HG03571 (cell line): ENCODE measurements around the gene MYH4.

Experiments
- ATAC-seq: cut with Tn5 transposase; IDR thresholded peaks from one replicate; pipeline ENCODE4 v1.9.1; 2021; ENCODE audit not compliant: unreplicated experiment

The MYH4 gene

DNA sequence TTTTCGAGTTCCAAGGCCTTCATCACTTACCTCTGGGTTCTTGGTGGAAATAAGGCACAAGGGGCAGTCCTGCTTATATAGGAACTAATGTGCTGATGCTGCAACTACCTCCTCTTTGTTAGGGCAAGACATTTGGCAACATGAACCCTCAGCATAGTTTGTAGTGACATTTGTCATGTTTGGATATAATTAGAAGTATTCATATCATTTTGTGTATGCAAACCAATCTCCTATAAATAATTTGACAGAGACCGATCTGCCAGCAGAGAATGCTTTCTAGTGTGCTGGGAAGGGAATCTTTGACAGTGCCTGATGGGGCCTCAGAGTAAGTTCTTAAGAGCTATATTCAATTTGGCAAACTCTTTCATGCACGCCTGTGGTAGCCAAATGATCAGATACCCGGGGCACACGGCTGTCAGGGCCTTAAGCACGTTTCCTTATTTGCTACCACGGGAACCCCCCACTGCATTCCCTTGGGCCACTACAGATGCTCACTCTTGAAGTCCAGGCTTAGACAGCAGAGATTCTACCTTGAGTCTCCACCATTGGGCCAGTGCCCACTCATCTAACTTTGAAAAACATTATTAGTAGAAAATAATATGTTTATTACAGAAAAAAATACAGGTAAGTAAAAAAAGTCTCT, 47.3 kb downstream of the MYH4 start, which contains the start of gene MYH8:
MYH8 (minus strand) TSS at position 51 of the 643 bp plus-strand sequence. CDS start 1,723 bp downstream, outside the sequence.
- ATAC-seq = no peak

DNA sequence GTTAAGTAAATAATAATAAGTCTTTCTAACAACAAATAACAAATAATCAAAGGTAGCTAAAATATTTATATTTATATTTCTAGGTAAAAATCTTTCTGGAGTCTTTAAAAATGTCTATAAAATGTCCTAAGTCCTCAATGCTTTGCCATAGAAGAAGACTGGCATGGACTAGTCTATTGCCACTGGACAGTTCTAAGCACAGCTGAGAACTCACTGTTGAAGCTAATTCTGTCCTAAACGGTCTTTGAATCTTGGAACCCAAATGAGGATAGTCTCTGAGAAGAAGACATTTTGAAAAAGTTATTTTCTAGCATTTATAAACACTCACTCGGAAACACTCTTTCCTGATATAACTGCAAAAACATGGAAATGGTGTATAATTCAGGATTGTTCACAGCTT, 48.1 kb downstream of the MYH4 start:
- no peak for ATAC-seq

DNA sequence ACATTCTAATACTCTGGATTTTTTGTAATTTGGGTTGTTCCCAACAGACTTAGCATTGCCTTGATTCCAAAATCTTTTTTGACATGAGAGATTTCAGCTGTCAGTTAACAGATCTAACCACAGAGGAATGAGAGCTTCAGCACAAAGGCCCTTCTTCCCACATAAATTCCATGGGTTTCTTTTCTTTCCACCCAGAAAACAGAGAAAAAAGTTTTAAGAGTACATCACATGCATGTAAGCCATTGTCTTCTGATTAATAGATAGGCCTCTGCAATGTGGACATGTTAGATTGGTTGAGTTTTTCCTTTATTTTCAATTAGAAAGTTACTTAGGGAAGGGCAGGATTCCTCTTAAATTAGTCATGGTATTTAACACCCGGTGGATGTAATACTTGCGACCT, 48.5 kb downstream of the MYH4 start:
- no peak for ATAC-seq

DNA sequence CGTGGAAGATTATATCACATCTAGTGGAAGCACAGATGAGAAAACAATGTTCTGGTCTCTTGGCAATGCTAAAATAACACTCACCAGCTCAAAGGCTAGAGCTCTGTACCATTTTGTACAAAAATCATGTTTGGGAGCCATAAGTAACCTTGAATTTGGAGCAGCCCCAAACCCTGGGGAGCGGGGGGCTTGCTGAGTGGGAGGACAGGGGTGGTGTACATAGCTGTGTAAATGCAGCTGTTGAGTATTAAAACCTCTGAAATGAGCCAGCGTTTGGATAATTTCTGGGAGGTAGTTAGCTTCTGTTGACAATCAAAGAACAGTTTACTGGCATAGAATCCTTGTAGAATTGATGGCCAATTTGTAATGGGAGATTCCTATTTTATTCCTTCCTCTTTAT, 51.9 kb downstream of the MYH4 start:
- no peak for ATAC-seq

DNA sequence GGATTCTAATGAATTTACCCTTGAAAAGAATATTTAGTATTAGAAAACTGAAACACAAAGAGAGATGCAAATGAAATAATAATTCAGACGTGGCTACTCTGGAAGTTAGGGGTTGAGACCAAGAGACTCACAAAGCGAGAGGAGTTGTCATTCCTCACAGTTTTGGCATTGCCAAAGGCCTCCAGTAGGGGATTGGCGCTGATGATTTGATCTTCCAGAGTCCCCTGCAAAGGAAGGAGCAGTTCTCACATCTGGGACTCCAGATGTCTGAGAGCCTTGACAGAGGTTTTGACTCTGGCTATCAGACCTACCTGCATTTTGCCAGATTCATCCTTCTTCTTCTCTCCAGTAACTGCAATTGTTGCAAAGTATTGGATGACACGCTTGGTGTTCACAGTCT, 54.2 kb downstream of the MYH4 start:
- no peak for ATAC-seq

DNA sequence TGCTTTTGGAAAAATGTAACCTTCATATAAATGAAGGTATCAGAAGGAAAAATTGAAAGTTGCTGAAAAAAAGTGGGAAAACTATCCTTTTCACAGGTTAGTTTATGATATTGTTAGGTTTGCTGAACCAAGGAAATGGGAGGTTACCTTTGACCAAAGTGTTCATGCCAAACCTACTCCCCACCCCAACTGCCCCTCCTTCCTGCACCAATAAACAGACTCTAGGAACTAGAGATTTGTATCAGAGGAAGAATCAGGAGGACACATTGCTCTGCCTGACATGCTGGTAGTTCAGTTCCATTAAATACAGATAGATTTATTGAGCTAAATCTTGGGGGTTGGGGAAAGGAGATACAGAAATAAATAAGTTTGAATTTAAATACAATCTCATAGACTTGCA, 65.8 kb downstream of the MYH4 start:
- ATAC-seq = no peak

DNA sequence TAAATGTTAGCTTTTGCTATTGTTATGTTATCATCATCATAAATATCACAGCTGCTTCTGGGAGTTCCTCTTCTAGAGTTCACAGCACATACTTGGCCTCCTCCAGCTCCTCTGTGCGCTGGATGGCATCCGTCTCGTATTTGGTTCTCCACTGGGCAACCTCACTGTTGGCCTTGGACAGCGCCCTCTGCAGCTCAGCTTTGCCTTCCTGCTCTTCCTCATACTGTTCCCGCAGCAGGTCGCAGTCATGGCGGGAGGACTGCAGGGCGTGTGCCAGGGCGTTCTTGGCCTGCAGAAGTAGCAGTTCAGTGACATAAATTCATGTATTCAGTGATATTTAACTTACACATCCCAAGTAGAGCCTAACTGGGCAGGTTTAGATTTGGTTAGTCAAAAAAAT, 71.0 kb downstream of the MYH4 start:
- no peak for ATAC-seq

DNA sequence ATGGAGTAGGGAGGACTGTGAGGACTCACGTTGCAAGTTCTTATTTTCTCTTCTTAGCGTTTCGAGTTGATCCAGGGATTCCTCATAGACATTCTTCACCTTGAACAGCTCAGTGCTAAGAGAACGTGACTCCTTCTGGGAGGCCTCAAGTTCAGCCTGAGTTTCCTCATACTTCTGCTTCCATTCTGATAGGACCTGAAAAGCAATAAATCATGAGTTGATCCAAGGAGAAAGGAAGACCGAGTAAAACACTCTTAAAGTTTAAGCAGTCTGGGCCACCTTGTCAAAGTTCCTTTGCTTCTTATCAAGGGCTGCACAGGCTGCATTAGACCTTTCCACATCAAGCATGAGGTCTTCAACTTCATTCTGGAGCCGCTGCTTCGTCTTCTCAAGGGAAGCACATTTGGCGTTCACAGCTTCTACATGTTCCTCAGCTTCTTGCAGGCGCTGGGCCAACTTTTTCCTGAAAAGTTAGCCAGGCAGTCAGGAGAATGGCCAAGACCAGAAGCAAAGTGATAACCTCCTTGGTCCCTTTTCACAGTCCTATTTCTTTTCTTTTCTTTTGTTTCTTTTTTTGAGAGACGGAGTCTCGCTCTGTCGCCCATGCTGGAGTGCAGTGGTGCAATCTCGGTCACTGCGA, 72.7 kb downstream of the MYH4 start:
- no peak for ATAC-seq

DNA sequence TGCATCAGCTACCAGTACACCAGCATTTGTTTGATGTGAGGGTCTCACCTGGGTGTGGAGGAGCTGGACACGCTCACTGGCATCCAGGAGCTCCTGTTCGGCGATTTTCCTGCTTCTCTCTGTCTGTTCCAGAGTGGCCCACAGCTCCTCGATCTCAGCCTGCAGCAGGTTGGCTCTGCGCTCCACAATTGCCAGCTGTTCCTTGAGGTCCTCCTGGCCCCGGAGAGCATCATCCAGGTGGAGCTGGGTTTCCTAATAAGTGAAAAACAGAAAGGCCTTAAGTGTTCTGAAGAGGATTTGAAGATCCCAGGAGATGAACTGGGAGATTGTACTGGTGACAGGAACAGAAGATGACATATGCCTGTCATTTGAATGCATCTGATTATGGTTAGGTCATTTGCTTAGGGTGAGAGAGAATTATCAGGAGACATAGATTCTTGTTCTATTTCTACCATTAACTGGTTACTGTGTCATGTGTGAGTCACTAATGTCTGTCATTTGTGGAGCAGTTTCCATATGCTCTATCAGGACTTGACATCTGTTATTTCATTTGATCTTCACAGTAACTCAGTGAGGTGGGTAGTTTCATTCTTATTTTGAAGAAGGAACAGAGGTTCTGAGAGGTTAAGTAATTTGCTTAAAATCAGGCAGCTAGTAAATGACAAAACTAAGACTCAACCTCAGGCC, 75.0 kb downstream of the MYH4 start:
- no peak for ATAC-seq
